Myocyte (in vitro differentiated cells): Measurements from ENCODE around the gene CELSR1. TPM values are rescaled to one million over a fixed set of nuclear protein-coding genes. Genes with fewer than 3 reads are reported as not detected.
A peak's percentile ranks its signal among the peaks of the same experiment; 100 is the strongest.

Experiments used
- DNase-seq: peaks from one replicate; pipeline ENCODE4 v3.0.0-alpha.2; 2012; ENCODE audit warnings: low read depth
- total RNA-seq: library from RNA; depleted of rRNA; stranded (reverse); fragments of >200 nt; gene quantifications from 2 replicates; pipeline ENCODE4 v1.2.3, GENCODE V29; 2014

The CELSR1 gene
- total RNA-seq, 1 donor from 2014 or later: 1.3 TPM

DNA sequence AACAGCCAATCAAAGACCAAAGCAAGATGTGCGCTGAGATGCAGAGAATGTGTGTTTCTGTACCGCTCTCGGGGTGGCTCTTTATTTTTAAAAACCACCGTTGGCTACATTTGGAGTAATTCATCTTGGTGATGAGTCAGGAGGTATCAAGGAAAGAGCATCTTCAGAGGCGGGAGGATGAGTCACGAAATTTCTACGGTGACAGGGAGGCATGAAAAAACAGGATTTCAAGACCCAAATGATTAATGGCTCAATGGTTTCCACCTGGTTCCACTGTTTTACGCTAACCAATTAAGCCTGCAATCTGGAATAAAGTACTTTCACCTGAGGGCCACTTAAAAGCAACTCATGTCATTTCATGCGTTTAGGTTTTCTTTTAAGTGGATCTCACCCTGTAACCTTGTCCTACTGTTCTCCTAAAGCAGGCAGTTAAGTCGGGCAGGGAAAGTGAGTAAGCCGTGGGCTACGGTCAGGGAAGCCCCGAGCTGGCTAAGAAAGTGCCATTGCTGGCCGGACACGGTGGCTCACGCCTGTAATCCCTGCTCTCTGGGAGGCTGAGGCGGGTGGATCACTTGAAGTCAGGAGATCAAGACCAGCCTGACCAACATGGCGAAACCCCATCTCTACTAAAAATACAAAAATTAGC, 74.6 kb downstream of the CELSR1 start:
- no peak for DNase-seq

DNA sequence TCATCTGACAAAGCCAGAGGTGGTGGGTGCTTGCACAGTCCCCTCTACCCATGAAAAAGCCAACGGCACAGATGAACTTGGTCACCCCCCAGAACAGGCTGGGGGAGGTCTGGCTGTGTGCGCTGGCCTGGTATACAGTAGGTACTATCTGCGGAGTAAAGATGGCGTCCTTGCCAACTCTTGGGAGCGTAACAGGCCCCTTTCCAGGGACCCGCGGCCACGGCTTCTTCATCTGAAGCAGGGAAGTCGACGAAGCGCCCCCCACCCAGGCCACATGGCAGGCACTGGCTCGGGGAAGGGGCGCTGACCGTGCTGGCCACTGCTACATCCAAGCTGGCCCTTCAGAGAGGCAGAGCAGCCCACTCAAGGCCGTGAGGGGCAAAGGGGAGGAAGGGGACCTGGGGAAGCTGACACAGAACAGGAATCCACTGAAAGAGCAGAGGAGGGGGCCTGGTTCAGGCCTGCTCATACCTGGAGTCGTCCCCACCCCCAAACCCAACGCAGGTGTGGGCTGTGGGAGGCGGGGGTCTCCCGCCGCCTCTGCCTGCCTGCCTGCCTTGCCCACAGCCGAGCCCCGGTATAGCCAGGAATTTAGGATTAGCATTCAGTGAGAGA, 75.7 kb downstream of the CELSR1 start:
- DNase-seq: no peak

DNA sequence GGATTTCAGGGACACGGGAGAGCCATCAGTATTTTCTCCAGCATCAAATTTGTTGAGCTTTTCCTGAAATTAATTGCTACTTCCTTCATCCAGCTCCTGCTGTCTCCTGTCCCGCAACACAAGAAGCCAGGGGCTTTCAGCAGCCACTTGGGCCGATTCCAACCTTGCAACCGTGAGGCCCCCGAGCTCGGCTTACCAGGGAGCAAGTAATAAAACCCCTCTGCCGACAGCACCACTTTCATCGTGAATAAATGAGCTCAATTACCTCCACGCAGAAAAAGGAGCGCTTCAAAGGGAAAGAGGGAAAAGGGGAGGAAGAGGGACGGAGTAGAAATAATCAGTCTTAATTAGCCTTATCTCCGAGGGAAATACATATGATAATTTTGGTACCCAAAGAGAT, 76.6 kb downstream of the CELSR1 start:
- DNase-seq: no peak

DNA sequence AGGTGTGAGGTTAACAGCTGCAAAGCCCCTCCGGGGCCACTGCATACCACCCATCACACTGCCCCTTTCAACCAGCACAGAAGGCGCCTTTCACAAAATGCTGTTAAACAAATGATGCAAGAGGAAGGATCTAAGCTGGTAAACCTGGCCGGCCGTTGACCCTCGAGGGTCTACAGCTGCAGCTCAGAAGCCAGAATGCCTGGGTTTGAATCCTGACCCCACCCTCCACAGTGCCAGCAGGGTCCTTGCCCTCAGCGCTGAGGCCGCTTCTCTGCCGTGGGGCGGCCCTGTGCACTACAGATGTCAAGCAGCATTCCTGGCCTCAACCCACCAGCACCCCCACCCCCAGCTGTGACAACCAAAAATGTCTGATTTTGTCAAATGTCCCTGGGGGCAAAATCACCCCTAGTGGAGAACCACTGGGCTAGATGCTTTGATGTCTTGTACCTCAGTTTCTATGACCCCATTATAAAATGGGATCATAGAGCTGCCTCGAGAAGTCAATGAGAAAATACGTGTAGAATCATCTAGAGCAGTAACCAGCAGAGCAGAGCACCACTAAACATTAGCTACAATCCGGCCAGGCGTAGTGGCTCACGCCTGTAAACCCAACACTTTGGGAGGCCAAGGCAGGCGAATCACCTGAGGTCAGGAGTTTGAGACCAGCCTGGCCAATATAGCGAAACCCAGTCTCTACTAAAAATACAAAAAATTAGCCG, 77.9 kb downstream of the CELSR1 start:
- DNase-seq: no peak

DNA sequence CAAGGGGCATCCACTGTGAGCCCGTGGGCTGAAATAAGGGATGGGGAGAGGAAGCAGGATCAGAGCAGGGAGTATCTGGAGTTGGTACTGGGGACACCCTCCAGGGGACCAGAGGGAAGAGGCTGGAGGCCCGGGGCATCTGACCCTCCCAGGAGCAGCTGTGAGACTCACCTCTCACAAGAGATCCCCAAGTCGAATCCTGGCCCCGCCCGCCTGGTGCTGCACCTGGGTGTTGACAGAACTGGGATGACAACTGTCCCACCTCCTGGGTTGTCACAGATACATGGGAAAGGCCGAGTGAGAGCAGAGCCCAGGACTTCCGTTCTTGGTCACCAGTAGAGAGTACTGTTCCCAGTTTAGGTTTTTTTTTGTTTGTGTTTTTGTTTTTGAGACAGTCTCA, 78.9 kb downstream of the CELSR1 start:
- no peak for DNase-seq

DNA sequence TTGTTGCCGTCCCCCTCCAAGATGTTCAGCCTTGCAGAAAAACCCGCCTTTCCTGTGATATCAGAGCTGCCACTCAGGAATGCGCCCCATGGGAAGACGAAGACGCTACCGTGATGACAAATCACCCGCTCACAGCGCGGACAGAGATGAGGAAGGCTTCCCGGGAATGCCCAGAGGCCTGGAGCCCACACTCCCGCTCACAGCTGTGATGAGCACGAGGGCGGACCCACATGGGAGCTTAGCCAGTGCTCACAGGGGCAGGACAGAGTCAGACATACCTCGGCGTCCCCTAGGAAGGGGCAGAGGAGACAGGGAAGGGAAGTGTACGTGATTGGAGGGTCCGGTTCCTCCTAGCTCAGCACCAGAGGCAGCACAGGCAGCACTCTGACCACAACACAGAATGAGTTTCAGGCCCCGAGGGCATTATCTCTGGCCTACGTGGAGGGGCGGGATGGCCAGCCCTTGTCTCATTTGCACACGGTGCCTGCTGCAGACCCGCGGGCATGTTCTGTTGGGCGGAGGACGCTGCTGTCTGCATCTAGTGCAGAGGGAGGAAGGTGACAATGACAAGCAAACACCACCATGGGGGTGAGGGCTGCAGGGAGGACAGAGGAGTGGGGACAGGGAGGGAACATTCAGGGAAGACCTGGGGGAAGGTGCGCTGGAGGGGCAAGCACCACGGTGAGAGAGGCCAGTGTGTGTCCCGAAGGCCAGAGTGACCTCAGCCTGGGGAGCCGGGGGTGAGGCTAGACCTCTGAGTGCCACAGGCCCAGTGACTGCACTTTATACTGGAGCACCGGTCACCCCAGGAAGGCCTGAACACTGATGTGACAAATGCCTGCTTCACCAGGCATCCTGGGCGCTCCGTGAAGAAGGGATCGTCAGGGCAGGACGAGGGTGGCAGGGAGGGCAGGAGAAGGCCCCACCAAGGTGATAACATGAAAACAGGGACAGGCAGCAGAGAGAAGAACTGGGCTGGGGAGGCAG, 79.6 kb downstream of the CELSR1 start:
- DNase-seq: peak; percentile 36

DNA sequence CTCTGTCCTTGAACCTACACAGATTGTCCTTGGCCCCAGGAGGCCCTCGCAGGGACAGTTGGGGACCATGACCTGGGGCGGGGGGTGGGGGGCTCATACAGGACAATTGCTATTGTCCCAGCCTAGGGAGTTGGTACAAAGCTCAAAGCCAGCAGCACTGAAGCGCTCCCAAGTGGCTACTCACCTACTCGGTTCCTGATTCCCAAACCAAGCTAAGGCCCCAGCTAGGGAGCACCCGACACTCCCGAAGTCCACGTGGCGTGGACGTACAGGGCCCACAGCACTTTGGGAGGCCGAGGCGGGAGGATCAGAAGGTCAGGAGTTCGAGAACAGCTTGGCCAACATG, 80.6 kb downstream of the CELSR1 start:
- DNase-seq: no peak

DNA sequence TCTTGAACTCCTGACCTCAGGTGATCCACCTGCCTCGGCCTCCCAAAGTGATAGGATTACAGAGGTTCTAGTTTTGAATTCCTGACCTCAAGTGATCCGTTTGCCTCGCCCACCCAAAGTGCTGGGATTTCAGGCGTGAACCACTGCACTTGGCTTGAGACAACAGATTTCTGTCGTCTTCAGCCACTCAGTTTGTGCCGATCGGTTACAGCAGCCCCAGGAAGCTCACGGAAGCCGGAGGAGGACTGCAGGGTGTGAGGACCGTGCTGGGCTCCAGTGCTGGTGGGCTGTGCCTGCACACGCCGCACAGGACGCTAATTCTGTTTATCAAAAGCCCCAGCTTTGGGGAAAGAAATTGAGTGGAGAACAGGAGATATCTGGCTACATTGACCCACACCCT, 82.0 kb downstream of the CELSR1 start:
- no peak for DNase-seq

DNA sequence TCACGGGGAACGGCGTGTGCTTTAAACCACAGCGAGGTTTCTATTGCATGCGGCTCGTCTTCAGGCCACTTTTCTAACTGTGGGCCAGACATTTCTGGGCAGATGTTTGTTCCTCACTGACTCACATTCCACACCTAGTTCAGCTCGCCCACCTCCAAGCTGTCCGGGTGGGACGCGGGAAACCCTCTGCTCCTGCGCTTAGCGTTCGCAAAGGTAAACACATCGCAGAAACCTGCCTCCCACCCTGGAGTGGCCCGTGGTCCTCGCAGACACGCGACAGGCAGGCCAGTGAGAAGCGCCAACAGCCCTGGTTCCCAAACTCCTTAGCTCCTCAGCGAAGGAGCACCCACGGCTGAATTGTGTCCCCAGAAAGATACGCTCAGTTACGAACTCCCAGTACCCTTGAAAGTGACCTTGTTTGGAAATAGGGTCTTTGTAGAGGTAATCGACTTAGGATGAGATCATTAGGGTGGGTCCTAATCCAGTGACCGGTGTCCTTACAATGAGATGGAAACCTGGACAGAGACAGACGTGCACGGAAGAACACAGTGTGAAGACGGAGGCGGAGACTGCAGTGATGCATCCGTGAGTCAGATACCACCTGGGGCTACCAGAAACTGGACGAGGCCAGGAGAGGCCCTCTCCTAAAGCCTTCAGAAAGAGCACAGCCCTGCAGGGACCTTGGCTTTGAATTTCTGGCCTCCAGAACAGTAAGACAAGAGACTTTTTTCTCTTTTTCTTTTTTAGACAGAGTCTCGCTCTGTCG, 82.7 kb downstream of the CELSR1 start:
- DNase-seq: no peak

DNA sequence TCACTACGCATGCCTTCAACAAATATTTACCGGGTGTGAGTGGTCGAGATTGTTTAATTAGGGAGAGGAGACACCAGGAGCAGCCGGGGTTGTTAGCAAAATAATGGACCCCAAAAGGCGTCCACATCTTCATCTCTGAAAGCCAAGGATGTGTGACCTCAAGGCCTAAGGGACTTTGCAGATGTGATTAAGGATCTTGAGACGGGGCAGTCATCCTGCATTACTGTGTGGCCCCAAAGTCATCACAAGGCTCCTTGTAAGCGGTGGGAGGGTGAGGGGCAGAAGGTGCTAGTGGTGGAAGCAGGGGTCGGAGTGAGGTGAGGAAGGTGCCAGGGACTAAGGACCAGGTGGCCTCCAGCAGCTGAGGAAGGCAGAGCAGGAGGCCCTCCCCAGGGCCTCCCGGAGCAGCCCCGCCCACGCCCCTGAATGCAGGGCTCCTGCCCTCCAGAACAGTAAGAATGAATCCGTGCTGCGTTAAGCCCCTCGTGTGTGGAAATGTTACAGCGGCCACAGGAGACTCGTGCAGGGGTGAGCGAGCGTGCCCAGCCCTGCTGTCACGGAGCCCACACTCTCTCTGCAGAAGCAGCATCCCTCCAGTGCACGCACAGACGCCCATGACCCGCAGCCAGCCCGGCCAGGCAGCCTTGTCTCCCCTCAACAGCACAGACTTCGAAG, 83.5 kb downstream of the CELSR1 start:
- no peak for DNase-seq

DNA sequence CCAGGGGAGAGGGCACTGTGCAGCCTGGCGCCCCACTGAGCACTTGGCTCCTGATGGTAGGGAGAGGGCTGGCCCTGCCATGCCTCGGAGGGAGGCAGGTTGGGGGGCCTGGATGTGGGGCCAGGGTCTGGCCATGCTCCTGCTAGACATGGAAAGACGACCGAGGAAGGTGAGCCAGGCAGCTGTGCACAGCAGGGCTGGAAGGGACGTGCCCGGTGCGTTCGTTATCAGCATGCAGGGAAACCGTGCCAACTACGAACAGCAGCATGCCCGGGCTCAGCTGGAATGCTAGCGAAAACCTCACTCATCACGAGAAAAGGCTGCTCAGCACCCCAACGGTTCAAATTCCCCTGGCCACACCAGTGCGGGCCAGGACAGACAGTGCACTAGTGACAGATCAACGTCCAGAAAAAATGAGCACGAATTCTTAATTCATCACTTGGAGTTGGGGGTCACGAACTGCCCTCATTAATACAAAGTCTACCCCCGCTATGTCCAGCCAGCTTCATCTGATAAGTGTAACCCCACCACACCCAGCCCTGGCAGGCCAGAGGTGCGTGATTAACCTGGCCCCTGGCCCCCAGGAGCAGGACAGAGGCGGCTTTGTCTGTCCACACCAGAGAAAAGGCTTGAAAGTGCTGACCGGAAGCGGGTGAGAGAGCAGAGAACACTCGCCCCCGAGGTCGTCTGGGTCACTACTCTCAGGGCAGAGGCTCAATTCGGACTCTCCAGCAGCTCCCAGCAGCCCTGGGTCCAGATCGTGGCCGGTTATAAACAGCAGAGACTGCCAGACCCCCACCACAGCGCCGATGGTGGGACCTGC, 84.2 kb downstream of the CELSR1 start:
- DNase-seq: no peak

DNA sequence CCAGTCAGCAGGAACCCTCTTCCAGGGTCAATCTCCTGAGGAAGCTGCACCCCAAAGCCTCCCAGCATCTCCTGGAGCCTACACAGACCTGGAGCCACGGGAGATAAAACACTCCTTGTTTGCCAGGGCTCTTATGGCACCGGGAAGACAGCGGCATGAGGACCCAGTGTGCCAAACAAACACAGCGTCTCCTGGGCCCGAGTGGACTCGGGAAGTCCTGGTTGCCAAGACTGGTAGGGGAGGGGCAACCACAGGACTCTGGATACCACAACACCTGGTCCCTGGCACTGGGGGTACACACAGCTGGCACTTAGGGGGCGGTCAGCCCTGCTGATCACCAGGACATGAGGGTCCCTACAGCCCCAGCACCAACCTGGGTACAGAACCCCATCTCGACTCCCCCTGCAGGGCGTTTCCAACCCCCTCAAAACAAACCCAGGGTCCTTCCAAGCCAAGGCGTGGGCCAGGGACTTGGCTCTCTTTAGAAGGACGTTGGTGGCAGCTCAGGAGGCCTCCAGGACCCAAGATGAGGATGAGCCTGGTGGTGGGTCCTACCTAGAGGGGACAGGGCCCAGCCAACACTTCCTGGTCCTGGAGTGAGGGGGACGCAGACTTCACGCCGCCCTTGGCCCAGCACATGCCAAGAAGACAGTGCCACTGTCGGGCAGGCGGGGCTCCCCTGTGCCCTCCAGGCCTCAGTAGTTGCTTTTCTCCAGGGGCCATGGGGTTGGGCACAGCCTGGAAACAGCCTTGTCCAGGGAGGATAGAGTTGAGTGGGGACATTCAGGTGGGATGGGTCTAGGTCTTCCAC, 85.0 kb downstream of the CELSR1 start:
- DNase-seq: no peak

DNA sequence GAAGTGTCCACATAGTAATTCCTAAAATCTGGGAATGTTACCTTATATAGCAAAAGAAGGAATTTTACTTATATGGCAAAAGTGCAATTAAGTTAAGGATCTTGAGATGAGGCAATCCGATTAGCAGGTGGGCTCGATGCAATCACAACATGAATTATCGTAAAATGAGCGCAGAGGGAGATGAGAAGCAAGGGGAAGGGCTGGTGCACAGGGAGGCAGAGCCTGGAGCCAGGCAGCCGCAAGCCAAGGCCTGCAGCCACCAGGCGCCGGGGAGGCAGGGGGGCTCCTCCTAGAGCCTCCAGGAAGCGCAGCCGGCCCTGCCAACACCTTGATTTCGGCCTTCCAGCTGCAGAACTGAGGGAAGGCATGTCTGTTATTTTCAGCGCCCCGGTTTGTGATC, 85.7 kb downstream of the CELSR1 start:
- no peak for DNase-seq

DNA sequence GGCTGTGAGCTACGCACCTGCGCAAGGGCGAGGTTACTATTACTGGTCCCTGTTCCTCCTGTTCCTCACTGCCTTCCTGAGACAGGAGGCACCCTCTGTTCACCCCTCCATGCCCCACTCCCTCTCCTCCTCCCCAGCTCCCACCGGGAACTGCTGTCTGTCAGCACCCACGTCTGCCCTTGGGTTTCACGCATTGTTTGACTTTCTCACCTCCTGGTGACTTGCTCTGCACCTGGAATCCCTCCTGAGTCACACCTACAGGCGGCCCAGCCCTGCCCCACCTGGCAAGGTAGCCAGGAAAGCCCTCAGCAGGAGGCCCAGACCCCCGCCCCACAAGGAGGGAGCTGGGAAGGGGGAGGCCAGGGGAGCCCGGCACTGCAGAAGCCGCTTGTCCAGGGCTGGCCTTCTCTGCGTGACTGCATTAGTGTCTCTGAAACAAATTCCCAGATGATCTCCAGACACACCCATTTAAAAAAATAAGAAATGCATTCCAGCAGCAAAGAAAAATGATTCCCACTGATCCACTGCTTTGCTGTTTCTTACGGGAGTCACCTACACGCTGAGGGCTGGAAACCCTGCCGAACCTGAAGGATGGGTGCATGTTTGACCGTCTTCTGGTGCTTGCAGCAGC, 86.4 kb downstream of the CELSR1 start:
- DNase-seq: no peak

DNA sequence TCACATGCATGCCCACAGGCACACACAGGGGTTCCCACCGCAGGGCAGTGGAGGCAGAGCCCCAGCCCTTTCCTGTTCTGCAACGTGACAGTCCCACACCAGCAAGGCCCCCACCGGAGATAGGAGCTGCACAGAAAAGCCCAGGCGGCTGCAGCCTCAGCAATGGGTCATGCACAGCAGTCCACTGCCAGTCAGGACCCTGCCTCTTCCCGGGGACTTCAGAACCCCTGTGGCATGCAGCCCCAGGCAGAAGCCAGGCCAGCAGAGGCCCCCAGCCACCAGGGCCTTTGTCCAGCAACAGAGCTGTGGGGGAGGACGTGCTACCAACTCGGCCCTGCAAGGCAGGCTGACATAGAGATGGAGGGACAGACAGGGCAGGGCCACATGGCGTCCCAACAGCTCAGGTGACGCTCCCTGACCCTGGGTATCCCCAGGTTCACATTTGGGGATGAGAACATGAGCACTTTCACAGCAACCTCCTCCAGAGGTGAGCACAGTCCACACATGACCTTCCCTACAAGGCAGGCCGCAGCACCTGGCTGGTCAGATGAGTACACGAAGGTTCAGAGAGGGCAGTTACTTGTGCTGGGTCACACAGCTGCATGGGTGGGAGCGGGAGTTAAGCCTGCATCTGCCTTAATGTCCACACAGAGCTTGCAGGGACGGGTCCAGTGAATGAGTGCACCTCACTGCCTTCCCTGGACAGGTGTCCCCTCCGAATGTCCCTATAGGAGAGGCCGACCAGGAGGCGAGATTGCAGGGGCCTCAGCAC, 87.3 kb downstream of the CELSR1 start:
- DNase-seq: no peak

DNA sequence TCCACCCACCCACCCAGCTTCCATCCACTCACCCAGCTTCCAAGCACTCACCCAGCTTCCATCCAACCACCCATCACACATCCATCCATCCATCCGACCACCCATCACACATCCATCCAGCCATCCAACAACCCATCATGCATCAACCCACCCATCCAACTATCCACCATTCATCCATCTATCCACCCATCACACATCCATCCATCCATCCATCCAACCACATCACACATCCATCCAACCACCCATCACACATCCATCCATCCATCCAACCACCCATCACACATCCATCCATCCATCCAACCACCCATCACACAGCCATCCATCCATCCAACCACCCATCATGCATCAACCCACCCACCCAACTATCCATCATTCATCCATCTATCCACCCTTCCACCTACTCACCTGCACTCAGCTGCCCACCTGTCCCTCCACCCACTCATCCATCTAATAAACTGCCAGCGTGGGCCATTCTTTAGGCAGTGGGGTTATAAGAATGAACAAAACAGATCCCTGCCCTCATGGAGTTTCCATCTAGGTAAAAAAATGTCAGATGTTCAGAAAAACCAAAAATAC, 88.2 kb downstream of the CELSR1 start:
- no peak for DNase-seq

DNA sequence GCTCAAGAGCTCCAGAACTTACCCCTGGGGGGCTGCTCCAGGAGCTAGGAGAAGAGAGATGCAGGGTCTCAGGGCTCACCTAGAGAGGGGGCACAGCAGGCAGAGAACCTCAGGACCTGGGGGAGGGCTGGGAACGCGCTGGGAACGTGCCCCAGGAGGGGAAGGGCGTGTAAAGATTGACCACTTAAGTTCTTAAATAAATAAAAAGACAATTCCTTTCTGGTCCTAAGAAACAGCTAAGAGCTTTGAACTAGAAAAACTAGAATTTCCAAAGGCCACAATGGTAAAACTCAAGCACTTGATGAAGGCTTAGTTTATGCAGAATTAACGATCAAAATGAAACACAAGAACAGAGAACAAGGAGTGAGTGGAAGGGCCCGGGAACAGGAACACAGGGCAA, 89.1 kb downstream of the CELSR1 start:
- DNase-seq: no peak
